Stimulated activated CD4-positive, alpha-beta T cell treated with anti-CD3 and anti-CD28 coated beads, Interleukin-2, amount 100 ng/mL, for 48 hours (primary cell): Measurements from ENCODE around the gene B4GALNT3.

Source experiments
- DNase-seq, 2 donors: peaks; one replicate each; pipeline ENCODE4 v3.0.0-alpha.2; 2020

Gene B4GALNT3

GRCh38 chr12:578748-579419, 119.1 kb downstream of the B4GALNT3 start:
- DNase-seq = no peak

GRCh38 chr12:579420-580110, 119.8 kb downstream of the B4GALNT3 start:
- DNase-seq = no peak

GRCh38 chr12:580813-581212, 121.1 kb downstream of the B4GALNT3 start:
- no peak for DNase-seq

- no peak for DNase-seq
These were observed 121.6 kb downstream of the B4GALNT3 start for GRCh38 chr12:581321-581720.

- DNase-seq = no peak
These were observed 122.0 kb downstream of the B4GALNT3 start for GRCh38 chr12:581746-582145.

- no peak for DNase-seq
These were observed 123.6 kb downstream of the B4GALNT3 start for GRCh38 chr12:583251-583869.

- no peak for DNase-seq
These were observed 125.6 kb downstream of the B4GALNT3 start for GRCh38 chr12:585062-586061.

- DNase-seq = no peak
These were observed 126.8 kb downstream of the B4GALNT3 start for GRCh38 chr12:586318-587071.

- no peak for DNase-seq
These were observed 127.6 kb downstream of the B4GALNT3 start for GRCh38 chr12:587132-588023.

- DNase-seq = no peak
These were observed 128.2 kb downstream of the B4GALNT3 start for GRCh38 chr12:588024-588322.

GRCh38 chr12:588646-589045, 128.9 kb downstream of the B4GALNT3 start:
- no peak for DNase-seq

- DNase-seq = no peak
These were observed 130.5 kb downstream of the B4GALNT3 start for GRCh38 chr12:590206-590750.

GRCh38 chr12:591167-592023, 131.7 kb downstream of the B4GALNT3 start:
- no peak for DNase-seq

- DNase-seq = no peak
These were observed 132.3 kb downstream of the B4GALNT3 start for GRCh38 chr12:592024-592505.

GRCh38 chr12:593396-594270, 133.9 kb downstream of the B4GALNT3 start:
- DNase-seq = no peak

GRCh38 chr12:597926-598568, 138.3 kb downstream of the B4GALNT3 start:
- DNase-seq = no peak

GRCh38 chr12:599756-600155, 140.0 kb downstream of the B4GALNT3 start:
- DNase-seq = no peak
